Trophoblast cell (in vitro differentiated cells and primary cell): ENCODE results near the gene NAA16.
A peak's percentile ranks its signal among the peaks of the same experiment; 100 is the strongest.

Experiments
- DNase-seq, 2 donors: peaks; one replicate each; pipeline ENCODE4 v3.0.0-alpha.2; 2016
- H2AFZ ChIP-seq: 2 replicates; pipeline ENCODE4 v1.6.1; 2013; ENCODE audit warnings: low read length, moderate library complexity, mild to moderate bottlenecking; ENCODE audit not compliant: insufficient read depth, poor library complexity
- H2AK5ac ChIP-seq: 2 replicates; pipeline ENCODE4 v1.6.1; 2013; ENCODE audit warnings: mild to moderate bottlenecking, low read length
- H2BK120ac ChIP-seq: 2 replicates; pipeline ENCODE4 v1.6.1; 2013; ENCODE audit warnings: low read length, mild to moderate bottlenecking, moderate library complexity; ENCODE audit not compliant: insufficient read depth, poor library complexity
- H2BK12ac ChIP-seq: 2 replicates; pipeline ENCODE4 v1.6.1; 2013; ENCODE audit warnings: mild to moderate bottlenecking, low read length, moderate library complexity
- H2BK5ac ChIP-seq: 2 replicates; pipeline ENCODE4 v1.6.1; 2013; ENCODE audit warnings: low read length, low read depth, moderate library complexity, mild to moderate bottlenecking; ENCODE audit not compliant: poor library complexity
- H3K14ac ChIP-seq: 2 replicates; pipeline ENCODE4 v1.6.1; 2013; ENCODE audit warnings: mild to moderate bottlenecking, low read length
- H3K18ac ChIP-seq: 2 replicates; pipeline ENCODE4 v1.6.1; 2013; ENCODE audit warnings: mild to moderate bottlenecking, low read length
- H3K23ac ChIP-seq: 2 replicates; pipeline ENCODE4 v1.6.1; 2013; ENCODE audit warnings: low read length
- H3K27ac ChIP-seq: 2 replicates; pipeline ENCODE4 v1.5.1; 2013; ENCODE audit warnings: low read depth, mild to moderate bottlenecking, inconsistent platforms, low read length, moderate library complexity
- H3K27me3 ChIP-seq: 2 replicates; pipeline ENCODE4 v1.6.1; 2013; ENCODE audit warnings: inconsistent platforms, mild to moderate bottlenecking, low read length, moderate library complexity; ENCODE audit not compliant: insufficient read depth
- H3K36me3 ChIP-seq, 2 experiments: 1 replicate in 1 of 2; 2 replicates in 1 of 2; pipeline ENCODE4 v1.6.1; 2013; ENCODE audit warnings: low read length in 2 of 2, mild to moderate bottlenecking in 2 of 2, moderate library complexity in 1 of 2; ENCODE audit not compliant: insufficient read depth in 2 of 2, control insufficient read depth in 1 of 2
- H3K4ac ChIP-seq: 2 replicates; pipeline ENCODE4 v1.6.1; 2013; ENCODE audit warnings: low read depth, mild to moderate bottlenecking, low read length, moderate library complexity
- H3K4me1 ChIP-seq, 2 experiments: 1 replicate in 1 of 2; 2 replicates in 1 of 2; pipeline ENCODE4 v1.6.1; 2013; ENCODE audit warnings: low read length in 2 of 2, mild to moderate bottlenecking in 2 of 2, moderate library complexity in 1 of 2; ENCODE audit not compliant: insufficient read depth in 2 of 2, control insufficient read depth in 1 of 2
- H3K4me2 ChIP-seq: 2 replicates; pipeline ENCODE4 v1.6.1; 2013; ENCODE audit warnings: inconsistent platforms, mild to moderate bottlenecking, low read length, moderate library complexity
- H3K4me3 ChIP-seq: 2 replicates; pipeline ENCODE4 v1.5.1; 2013; ENCODE audit warnings: mild to moderate bottlenecking, low read depth, low read length, inconsistent platforms
- H3K79me1 ChIP-seq: one replicate; pipeline ENCODE4 v1.6.1; 2013; ENCODE audit warnings: low read length
- H3K79me2 ChIP-seq: 2 replicates; pipeline ENCODE4 v1.6.1; 2013; ENCODE audit warnings: low read length, mild to moderate bottlenecking; ENCODE audit not compliant: control insufficient read depth, insufficient read depth, poor library complexity
- H3K9ac ChIP-seq: 2 replicates; pipeline ENCODE4 v1.6.1; 2013; ENCODE audit warnings: mild to moderate bottlenecking, low read length
- H3K9me3 ChIP-seq: 2 replicates; pipeline ENCODE4 v1.6.1; 2013; ENCODE audit warnings: low read depth, mild to moderate bottlenecking, control low read depth, inconsistent platforms, low read length; ENCODE audit not compliant: insufficient read depth
- H4K12ac ChIP-seq: 2 replicates; pipeline ENCODE4 v1.6.1; 2013; ENCODE audit warnings: low read depth, mild to moderate bottlenecking, low read length, moderate library complexity
- H4K8ac ChIP-seq: 2 replicates; pipeline ENCODE4 v1.6.1; 2013; ENCODE audit warnings: low read depth, mild to moderate bottlenecking, low read length, moderate library complexity
- H4K91ac ChIP-seq: one replicate; pipeline ENCODE4 v1.6.1; 2013; ENCODE audit warnings: low read depth, mild to moderate bottlenecking, low read length, moderate library complexity
- WGBS: extraction: QIAGEN DNeasy Blood & Tissue Kit; methylation state at CpG from one replicate; pipeline ENCODE4 v1.1.7; 2013; ENCODE audit warnings: missing lambda C conversion rate; ENCODE audit not compliant: insufficient read length, insufficient coverage; ENCODE audit errors: extremely low coverage; 5-methylcytosine and 5-hydroxymethylcytosine counted together

The NAA16 gene

GRCh38 chr13:41332829-41333228, 21.8 kb downstream of the NAA16 start:
- H3K4me1 ChIP-seq = no peaks in the 10 kb centered on the region
- H3K4ac ChIP-seq = no peak overlapping the region
- no peak overlapping the region for H2AFZ ChIP-seq
- H3K4me2 ChIP-seq = no peak overlapping the region
- H3K79me1 ChIP-seq = no peaks in the 10 kb centered on the region
- H3K9ac ChIP-seq = no peak overlapping the region
- H3K9me3 ChIP-seq = no peaks in the 10 kb centered on the region
- no peak overlapping the region for H3K23ac ChIP-seq
- H3K18ac ChIP-seq = no peak overlapping the region
- H3K14ac ChIP-seq = no peak overlapping the region
- no peak overlapping the region for H3K27ac ChIP-seq
- H3K36me3 ChIP-seq = peaks cover 0 to 2% of the 10 kb centered on the region in 2 experiments
- H4K91ac ChIP-seq = no peak overlapping the region
- H2BK120ac ChIP-seq = no peak overlapping the region
- H2BK12ac ChIP-seq = no peak overlapping the region
- H3K27me3 ChIP-seq = no peaks in the 10 kb centered on the region
- no peak overlapping the region for H2BK5ac ChIP-seq
- no peak overlapping the region for H4K8ac ChIP-seq
- no peak for DNase-seq
- no peaks in the 10 kb centered on the region for H3K79me2 ChIP-seq
- H3K4me3 ChIP-seq = no peak overlapping the region
- no peak overlapping the region for H4K12ac ChIP-seq
- H2AK5ac ChIP-seq = no peak overlapping the region
- WGBS = no CpG with 5 or more reads among the region's 1 CpG

- no peak overlapping the region for H3K14ac ChIP-seq
- no peak overlapping the region for H3K4me3 ChIP-seq
- H3K27ac ChIP-seq = no peak overlapping the region
- H2AK5ac ChIP-seq = no peak overlapping the region
- no peak overlapping the region for H2BK120ac ChIP-seq
- H3K9ac ChIP-seq = no peak overlapping the region
- H3K79me1 ChIP-seq = no peaks in the 10 kb centered on the region
- no peaks in the 10 kb centered on the region for H3K27me3 ChIP-seq
- H3K4me1 ChIP-seq = no peaks in the 10 kb centered on the region
- H3K4me2 ChIP-seq = no peak overlapping the region
- no CpG with 5 or more reads among the region's 4 CpGs for WGBS
- no peak overlapping the region for H4K91ac ChIP-seq
- DNase-seq = no peak
- no peak overlapping the region for H2AFZ ChIP-seq
- no peak overlapping the region for H4K8ac ChIP-seq
- H3K36me3 ChIP-seq = peaks cover 2 to 5% of the 10 kb centered on the region in 2 experiments
- H2BK5ac ChIP-seq = no peak overlapping the region
- H4K12ac ChIP-seq = no peak overlapping the region
- H2BK12ac ChIP-seq = no peak overlapping the region
- no peak overlapping the region for H3K23ac ChIP-seq
- no peaks in the 10 kb centered on the region for H3K9me3 ChIP-seq
- no peak overlapping the region for H3K18ac ChIP-seq
- no peaks in the 10 kb centered on the region for H3K79me2 ChIP-seq
- no peak overlapping the region for H3K4ac ChIP-seq
Observed at GRCh38 chr13:41334810-41335209, 23.7 kb downstream of the NAA16 start.

GRCh38 chr13:41344358-41344757, 33.3 kb downstream of the NAA16 start:
- H3K4me3 ChIP-seq = no peak overlapping the region
- H4K8ac ChIP-seq = no peak overlapping the region
- no peak overlapping the region for H4K91ac ChIP-seq
- H3K36me3 ChIP-seq = peaks cover 6 to 7% of the 10 kb centered on the region in 2 experiments
- H3K18ac ChIP-seq = no peak overlapping the region
- H3K27ac ChIP-seq = no peak overlapping the region
- no peak overlapping the region for H3K23ac ChIP-seq
- H3K9ac ChIP-seq = no peak overlapping the region
- H4K12ac ChIP-seq = no peak overlapping the region
- no peak overlapping the region for H3K4ac ChIP-seq
- no CpG with 5 or more reads among the region's 4 CpGs for WGBS
- H3K9me3 ChIP-seq = peaks cover 2% of the 10 kb centered on the region
- H3K79me2 ChIP-seq = no peaks in the 10 kb centered on the region
- H2BK5ac ChIP-seq = no peak overlapping the region
- H3K79me1 ChIP-seq = no peaks in the 10 kb centered on the region
- H3K4me1 ChIP-seq = peaks cover 2 to 4% of the 10 kb centered on the region in 2 experiments
- H2AFZ ChIP-seq = no peak overlapping the region
- no peak overlapping the region for H3K4me2 ChIP-seq
- no peak overlapping the region for H2AK5ac ChIP-seq
- H2BK12ac ChIP-seq = no peak overlapping the region
- no peaks in the 10 kb centered on the region for H3K27me3 ChIP-seq
- peak in 1 of 2 donors; percentile 38 for DNase-seq
- no peak overlapping the region for H3K14ac ChIP-seq
- no peak overlapping the region for H2BK120ac ChIP-seq

- Histone ChIP-seq H3K36me3 (peaks cover 6% of the 10 kb centered on the region in 2 experiments), H3K27ac (no peak overlapping the region), H3K4me1 (peaks cover 2 to 4% of the 10 kb centered on the region in 2 experiments), H2BK5ac (no peak overlapping the region), H3K4me2 (no peak overlapping the region), H4K12ac (no peak overlapping the region), H2BK12ac (no peak overlapping the region), H4K91ac (no peak overlapping the region), H2BK120ac (no peak overlapping the region), H3K9ac (no peak overlapping the region), H3K27me3 (no peaks in the 10 kb centered on the region), H2AK5ac (no peak overlapping the region), H2AFZ (no peak overlapping the region), H3K23ac (no peak overlapping the region), H3K79me2 (no peaks in the 10 kb centered on the region), H3K9me3 (peaks cover 2% of the 10 kb centered on the region), H3K18ac (no peak overlapping the region), H4K8ac (no peak overlapping the region), H3K79me1 (no peaks in the 10 kb centered on the region), H3K14ac (no peak overlapping the region), H3K4ac (no peak overlapping the region), H3K4me3 (no peak overlapping the region)
- no peak for DNase-seq
- WGBS = no CpG with 5 or more reads among the region's 9 CpGs
Observed at GRCh38 chr13:41345165-41345913, 34.3 kb downstream of the NAA16 start.
